Ovary (tissue), 3 donors: ENCODE results near the gene TOMM7.

ENCODE experiments used
- EP300 ChIP-seq: sonication (generic); formaldehyde crosslinking; IDR thresholded peaks from one replicate; pipeline ENCODE4 v1.6.1; 2017; ENCODE audit warnings: antibody characterized with exemption
- POLR2A ChIP-seq: fragments of 450-650 bp; IDR thresholded peaks from one replicate; pipeline ENCODE4 v1.6.1; 2017; ENCODE audit warnings: antibody characterized with exemption, mild to moderate bottlenecking, moderate library complexity
- TF ChIP-seq, protein P1 (sequence below), 3 donors: fragments of 450-650 bp in 2 of 3; fragments of 200-600 bp in 1 of 3; IDR thresholded peaks; one replicate each; pipeline versions ENCODE4 v1.5.1 to v1.8.0; 2016 to 2022; ENCODE audit warnings: antibody characterized with exemption in 3 of 3, mild to moderate bottlenecking in 1 of 3
- donor health status: DM: no; HTN: no; CAD: no.

DNA sequence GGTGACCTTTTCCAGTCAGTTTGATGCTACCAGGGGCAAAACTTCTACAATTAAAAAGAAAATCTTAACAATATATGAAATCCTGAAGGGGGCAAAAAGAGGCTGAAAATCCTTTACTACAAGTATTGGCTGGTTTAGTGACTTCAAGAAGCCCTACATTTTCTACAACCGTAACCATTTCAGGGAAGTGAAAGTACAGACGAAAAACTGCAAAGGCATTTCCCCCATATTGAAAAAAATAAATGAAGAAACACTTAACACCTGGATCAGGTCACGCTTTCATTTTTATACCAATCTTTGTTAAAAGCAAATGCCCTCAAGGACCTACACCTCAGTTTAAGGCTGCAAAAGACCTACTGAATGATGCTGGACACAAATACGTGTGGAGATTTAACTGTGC, 57.0 kb downstream of the TOMM7 start:
- TF ChIP-seq, protein P1, sequence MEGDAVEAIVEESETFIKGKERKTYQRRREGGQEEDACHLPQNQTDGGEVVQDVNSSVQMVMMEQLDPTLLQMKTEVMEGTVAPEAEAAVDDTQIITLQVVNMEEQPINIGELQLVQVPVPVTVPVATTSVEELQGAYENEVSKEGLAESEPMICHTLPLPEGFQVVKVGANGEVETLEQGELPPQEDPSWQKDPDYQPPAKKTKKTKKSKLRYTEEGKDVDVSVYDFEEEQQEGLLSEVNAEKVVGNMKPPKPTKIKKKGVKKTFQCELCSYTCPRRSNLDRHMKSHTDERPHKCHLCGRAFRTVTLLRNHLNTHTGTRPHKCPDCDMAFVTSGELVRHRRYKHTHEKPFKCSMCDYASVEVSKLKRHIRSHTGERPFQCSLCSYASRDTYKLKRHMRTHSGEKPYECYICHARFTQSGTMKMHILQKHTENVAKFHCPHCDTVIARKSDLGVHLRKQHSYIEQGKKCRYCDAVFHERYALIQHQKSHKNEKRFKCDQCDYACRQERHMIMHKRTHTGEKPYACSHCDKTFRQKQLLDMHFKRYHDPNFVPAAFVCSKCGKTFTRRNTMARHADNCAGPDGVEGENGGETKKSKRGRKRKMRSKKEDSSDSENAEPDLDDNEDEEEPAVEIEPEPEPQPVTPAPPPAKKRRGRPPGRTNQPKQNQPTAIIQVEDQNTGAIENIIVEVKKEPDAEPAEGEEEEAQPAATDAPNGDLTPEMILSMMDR (IDR thresholded peaks at IDR 0.05) = no peak
- TF ChIP-seq POLR2A (no peak), EP300 (no peak)
